Right atrium auricular region (tissue), 2 donors: ENCODE measurements around the gene FOXP4. TPM values are rescaled to one million over a fixed set of nuclear protein-coding genes. Genes with fewer than 3 reads are reported as not detected.

Source experiments
- DNase-seq: peaks from one replicate; pipeline ENCODE4 v3.0.0-alpha.2; 2019; ENCODE audit warnings: low spot score
- H3K27ac ChIP-seq, 2 donors: fragments of 200-600 bp; sonication (generic); 1 replicate in 1 of 2; 2 replicates in 1 of 2; pipeline ENCODE4 v1.5.1; 2016 to 2019
- H3K27me3 ChIP-seq, 2 donors: fragments of 200-600 bp; sonication (generic); one replicate each; pipeline versions ENCODE4 v1.5.1 to v1.6.0; 2017 to 2019
- H3K36me3 ChIP-seq: fragments of 200-600 bp; sonication (generic); one replicate; pipeline ENCODE4 v1.5.1; 2016
- H3K4me1 ChIP-seq, 2 donors: fragments of 200-600 bp; sonication (generic); one replicate each; pipeline versions ENCODE4 v1.5.1 to v1.6.0; 2017 to 2019
- H3K4me3 ChIP-seq, 2 donors: fragments of 200-600 bp; sonication (generic); 1 replicate in 1 of 2; 2 replicates in 1 of 2; pipeline ENCODE4 v1.5.1; 2017 to 2019; ENCODE audit warnings: mild to moderate bottlenecking in 1 of 2, moderate library complexity in 1 of 2
- H3K9me3 ChIP-seq, 2 donors: fragments of 200-600 bp; sonication (generic); one replicate each; pipeline ENCODE4 v1.5.1; 2019
- total RNA-seq, 2 donors: library from RNA; depleted of rRNA; stranded (reverse); fragments of >200 nt; gene quantifications; one replicate each; pipeline ENCODE4 v1.1.0, GENCODE V29; 2016
- TF ChIP-seq, protein P1 (sequence below), 2 donors: fragments of 200-600 bp; sonication (generic); IDR thresholded peaks; one replicate each; pipeline ENCODE4 v1.5.1; 2019; ENCODE audit warnings: antibody characterized with exemption in 2 of 2

The FOXP4 gene
- total RNA-seq, 2 donors from 2014 or later: 9.3 to 20.2 TPM

DNA sequence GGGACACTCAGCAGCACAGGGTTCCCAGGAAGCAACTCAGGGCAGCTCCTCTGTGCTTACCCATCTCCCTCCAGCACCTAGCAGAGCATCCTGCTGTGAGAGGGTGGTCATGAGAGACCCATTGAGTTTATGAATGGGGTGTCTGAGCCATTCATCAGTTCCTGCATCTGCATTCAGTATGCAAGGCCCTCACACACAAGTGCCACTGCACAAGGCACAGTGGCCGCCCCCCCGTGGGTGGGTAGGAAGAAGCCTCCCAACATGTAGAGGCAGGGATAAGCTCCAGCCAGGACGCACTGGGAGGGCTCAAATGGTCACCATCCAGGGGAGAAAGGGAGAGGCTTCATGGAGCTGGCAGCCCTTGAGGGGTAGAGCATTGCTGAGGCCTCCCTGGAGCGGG, 43.0 kb downstream of the FOXP4 start:
- H3K27me3 ChIP-seq: no peaks in the 10 kb centered on the region
- no peak for DNase-seq
- no peak overlapping the region for H3K27ac ChIP-seq
- no peaks in the 10 kb centered on the region for H3K9me3 ChIP-seq
- no peak overlapping the region for H3K4me3 ChIP-seq
- peaks cover 0 to 16% of the 10 kb centered on the region in 2 donors for H3K4me1 ChIP-seq
- peaks cover 11% of the 10 kb centered on the region for H3K36me3 ChIP-seq
- TF ChIP-seq, protein P1, sequence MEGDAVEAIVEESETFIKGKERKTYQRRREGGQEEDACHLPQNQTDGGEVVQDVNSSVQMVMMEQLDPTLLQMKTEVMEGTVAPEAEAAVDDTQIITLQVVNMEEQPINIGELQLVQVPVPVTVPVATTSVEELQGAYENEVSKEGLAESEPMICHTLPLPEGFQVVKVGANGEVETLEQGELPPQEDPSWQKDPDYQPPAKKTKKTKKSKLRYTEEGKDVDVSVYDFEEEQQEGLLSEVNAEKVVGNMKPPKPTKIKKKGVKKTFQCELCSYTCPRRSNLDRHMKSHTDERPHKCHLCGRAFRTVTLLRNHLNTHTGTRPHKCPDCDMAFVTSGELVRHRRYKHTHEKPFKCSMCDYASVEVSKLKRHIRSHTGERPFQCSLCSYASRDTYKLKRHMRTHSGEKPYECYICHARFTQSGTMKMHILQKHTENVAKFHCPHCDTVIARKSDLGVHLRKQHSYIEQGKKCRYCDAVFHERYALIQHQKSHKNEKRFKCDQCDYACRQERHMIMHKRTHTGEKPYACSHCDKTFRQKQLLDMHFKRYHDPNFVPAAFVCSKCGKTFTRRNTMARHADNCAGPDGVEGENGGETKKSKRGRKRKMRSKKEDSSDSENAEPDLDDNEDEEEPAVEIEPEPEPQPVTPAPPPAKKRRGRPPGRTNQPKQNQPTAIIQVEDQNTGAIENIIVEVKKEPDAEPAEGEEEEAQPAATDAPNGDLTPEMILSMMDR (IDR thresholded peaks at IDR 0.05): no peak

DNA sequence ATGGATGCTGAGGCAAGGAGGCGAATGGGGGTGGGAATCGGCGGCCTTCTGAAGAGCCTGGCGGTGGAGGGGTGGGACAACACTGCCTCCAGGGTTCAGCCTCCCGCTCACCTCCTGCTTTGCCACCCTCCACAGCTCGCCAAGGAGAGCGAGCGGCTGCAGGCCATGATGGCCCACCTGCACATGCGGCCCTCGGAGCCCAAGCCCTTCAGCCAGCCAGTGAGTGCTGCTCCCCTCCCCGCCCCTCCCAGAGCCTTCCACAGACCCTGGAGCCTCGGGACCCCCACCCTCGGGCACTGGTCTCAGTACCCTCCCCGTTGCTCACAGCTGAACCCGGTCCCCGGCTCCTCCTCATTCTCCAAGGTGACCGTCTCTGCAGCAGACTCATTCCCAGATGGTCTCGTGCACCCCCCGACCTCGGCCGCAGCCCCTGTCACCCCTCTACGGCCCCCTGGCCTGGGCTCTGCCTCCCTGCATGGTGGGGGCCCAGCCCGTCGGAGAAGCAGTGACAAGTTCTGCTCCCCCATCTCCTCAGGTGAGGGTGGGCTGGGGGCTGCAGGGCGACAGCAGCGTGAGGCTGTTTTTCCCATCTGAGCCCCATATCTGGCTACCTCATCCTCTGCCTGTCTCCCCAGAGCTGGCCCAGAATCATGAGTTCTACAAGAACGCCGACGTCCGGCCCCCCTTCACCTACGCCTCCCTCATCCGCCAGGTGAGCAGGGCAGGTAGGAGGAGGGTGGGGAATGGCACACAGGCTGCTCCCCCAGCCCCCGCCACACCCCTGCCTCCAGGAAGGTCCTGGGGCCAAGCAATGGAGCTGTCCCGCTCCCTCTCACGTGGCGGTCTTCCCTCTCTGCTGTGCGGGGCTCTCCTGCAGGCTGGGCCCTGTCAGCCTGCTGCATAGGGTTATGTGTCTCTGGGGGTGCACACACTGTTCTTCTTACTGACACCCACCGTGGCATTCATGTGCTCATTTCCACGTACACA, 43.7 kb downstream of the FOXP4 start:
- Histone ChIP-seq H3K27me3 (no peaks in the 10 kb centered on the region), H3K4me3 (no peak overlapping the region), H3K36me3 (peaks cover 12% of the 10 kb centered on the region), H3K4me1 (peaks cover 0 to 9% of the 10 kb centered on the region in 2 donors), H3K9me3 (no peaks in the 10 kb centered on the region), H3K27ac (no peak overlapping the region)
- no peak for DNase-seq
- TF ChIP-seq, protein P1 (IDR thresholded peaks at IDR 0.05): no peak

DNA sequence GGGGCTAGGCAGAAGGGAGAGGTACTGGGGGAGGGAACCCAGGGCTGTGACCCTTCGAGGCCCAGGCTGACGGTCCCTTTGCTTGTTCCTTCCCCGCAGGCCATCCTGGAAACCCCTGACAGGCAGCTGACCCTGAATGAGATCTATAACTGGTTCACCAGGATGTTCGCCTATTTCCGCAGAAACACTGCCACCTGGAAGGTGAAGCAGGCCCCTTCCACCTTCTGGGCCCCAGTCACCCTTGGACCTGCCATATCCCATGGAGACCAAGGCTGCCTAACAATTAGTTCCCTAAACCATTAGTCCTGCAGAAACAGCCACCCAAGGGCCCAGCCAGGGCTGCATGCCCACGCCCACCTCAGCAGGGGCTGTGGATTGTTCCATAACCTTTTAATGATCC, 44.9 kb downstream of the FOXP4 start:
- no peak for DNase-seq
- Histone ChIP-seq H3K4me1 (peaks cover 0 to 9% of the 10 kb centered on the region in 2 donors), H3K4me3 (no peak overlapping the region), H3K36me3 (peaks cover 18% of the 10 kb centered on the region), H3K27ac (no peak overlapping the region), H3K27me3 (no peaks in the 10 kb centered on the region), H3K9me3 (no peaks in the 10 kb centered on the region)
- TF ChIP-seq, protein P1 (IDR thresholded peaks at IDR 0.05): no peak

DNA sequence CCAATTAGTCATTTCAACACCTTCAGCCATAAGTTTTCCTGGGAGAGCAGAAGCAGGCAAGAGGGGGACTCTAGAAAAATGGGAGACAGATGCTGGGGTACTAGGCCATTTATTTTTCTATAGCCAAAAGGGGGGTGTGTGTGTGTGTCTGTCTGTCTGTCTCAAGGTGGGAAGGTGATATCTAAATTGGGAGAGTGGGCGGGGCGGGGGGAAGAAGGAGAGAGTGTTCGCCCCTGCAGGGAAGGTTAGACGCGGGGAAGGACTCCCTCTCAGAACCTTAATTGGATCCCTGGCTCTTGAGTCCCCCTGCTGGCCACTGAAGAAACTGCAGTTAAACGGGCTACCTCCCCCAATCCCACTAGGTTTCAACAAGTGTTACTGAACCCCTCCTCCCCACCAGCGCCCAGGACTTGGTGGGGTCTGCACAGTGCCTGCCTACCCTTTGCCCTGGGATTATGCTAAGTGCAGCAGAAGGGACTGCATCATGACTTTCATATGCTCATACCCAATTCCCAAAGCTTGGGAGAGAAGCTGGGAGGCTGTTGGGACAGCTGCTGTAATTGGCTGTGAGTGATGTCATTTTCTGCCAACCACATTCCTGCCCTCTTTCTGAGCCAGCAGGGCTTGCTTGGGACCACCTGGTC, 45.8 kb downstream of the FOXP4 start:
- Histone ChIP-seq H3K36me3 (peaks cover 26% of the 10 kb centered on the region), H3K9me3 (no peaks in the 10 kb centered on the region), H3K4me1 (peaks cover 0 to 9% of the 10 kb centered on the region in 2 donors), H3K27me3 (no peaks in the 10 kb centered on the region), H3K27ac (no peak overlapping the region), H3K4me3 (no peak overlapping the region)
- DNase-seq: peak; percentile 83
- TF ChIP-seq, protein P1 (IDR thresholded peaks at IDR 0.05): peak; percentile 88 to 95

DNA sequence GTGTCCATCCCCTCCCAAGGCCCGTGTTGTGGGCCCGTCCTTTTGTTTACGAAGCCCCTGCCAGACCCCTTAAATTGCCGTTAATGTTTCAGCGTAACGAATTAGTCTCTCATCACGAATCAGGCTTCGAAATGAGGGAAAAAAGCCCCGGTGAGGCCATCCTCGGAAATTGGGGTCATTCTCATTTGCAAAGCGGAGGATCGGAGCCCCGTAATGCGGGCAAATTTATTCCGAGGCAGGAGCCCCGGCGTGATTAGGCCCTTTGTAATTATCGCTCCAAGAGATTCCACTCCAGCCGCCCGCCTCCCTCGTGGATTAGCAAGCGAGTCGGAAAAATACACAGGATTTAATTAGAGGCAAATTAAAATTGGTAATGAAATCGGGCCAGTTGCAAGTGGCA, 47.2 kb downstream of the FOXP4 start:
- Histone ChIP-seq H3K4me1 (no peaks in the 10 kb centered on the region), H3K4me3 (no peak overlapping the region), H3K36me3 (peaks cover 34% of the 10 kb centered on the region), H3K9me3 (no peaks in the 10 kb centered on the region), H3K27me3 (no peaks in the 10 kb centered on the region), H3K27ac (no peak overlapping the region)
- DNase-seq: no peak
- TF ChIP-seq, protein P1 (IDR thresholded peaks at IDR 0.05): no peak
